SIG-M5 treated with dmso at 0.1 percent for 504 hours (cell line): ENCODE results near the gene CTDNEP1.
A peak's percentile ranks its signal among the peaks of the same experiment; 100 is the strongest.

Source experiments
- DNase-seq: peaks from one replicate; lab custom pipeline; 2025; ENCODE audit not compliant: unreplicated experiment; lab: John Stamatoyannopoulos, UW

The CTDNEP1 gene

DNA sequence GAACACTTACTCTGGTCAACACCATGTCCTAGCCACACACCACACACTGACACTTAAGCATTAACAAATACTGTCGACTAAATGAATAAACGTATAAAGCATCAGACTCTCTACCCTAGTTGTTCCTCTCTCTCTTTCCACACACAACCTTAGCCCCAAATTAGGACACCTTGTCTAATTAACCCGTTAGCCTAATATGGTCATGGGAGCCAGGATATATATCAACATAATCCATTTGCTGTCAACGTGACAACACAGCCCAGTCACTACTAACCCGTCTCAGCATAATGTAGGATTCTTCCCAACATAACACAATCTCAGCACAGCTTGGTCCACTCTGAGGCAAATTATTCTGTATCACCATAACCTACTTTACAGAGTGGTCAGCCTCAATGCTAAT is 19.4 kb downstream of the CTDNEP1 start:
- DNase-seq: no peak

- DNase-seq: no peak
Observed at GRCh38 chr17:7229504-7229903, 22.0 kb downstream of the CTDNEP1 start.

DNA sequence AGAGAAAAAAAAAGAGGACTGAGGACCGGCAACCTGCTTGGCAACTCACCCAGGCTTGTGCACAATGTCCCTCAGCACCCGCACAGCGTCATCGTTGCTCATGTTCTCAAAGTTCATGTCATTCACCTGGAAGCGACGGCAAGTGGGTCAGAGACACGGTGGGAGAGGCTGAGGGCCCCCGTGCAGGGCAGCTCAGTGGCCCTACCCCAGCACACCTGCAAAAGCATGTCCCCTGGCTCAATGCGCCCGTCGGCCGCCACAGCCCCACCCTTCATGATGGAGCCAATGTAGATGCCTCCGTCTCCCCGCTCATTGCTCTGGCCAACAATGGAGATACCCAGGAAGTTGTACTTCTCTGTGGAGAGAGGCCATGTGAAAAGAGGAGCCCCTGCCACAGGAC is 22.6 kb downstream of the CTDNEP1 start:
- DNase-seq: no peak

DNA sequence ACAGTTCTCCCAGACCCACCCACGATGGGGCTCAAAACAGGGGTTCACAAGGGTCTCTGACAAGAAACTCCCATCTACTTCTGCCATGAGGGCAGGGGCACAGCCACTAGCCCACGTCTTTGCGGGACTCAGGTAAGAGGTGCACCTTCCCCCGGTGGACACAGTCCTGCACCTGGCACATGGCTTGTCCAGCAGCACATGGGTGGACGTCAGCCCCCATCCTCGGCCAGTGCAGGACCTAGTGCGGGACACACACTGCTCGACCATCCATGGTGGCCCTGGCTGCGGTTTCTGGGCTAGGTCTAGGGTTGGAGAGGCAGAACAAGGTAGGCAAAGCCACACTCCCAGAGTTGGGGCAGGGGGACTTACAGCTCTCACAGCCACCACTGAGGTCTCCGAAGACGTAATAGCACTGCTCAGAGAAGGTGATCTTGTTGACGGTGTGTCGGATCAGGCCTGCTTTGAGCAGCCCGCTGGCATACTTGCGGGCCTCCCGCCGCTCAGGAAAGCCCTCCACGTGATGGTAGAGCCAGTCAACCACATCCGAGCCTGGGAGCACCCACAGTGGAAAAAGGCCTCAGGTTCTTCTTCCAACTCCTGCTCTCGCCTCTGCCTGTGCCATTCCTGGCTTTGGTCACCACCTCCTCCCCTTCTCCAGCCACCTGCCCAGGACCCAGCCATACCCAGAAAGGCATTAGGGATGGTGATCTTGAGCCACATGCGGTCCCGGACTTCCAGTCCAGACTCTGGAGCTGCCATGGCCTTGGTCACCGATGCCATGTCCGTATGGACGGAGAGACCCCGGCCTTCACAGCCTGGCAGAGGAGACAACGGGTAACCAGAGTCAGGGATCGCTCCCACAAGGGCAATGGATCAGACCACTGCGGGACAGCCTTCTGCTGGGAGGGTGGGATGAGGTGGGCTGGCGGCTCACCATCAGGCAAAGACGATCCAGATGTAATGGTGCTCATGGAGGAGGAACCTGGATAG is 24.5 kb downstream of the CTDNEP1 start:
- DNase-seq: no peak

GRCh38 chr17:7225711-7226331 is 25.7 kb downstream of the CTDNEP1 start:
- no peak for DNase-seq

- no peak for DNase-seq
Observed at GRCh38 chr17:7224661-7225111, 26.8 kb downstream of the CTDNEP1 start.

GRCh38 chr17:7224110-7224509 is 27.4 kb downstream of the CTDNEP1 start:
- no peak for DNase-seq

DNA sequence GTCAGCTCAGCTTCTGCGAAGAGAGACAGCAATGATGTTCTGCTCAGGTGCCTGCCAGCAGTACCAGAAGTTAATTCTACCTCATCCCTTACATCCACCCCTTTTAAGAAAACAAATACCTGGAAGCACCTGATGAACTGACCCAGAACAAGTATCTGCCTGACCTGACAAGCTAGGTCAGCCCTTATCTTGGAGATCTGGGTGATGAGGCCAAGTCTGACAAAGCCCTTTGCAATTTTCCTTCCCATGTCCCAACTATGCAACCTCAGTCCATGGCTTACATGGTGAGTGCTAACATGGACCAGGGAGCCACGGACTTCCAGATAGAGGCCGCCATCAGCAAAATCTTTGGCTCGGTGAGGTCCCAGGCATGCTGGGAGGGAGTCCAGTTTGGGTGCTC is 28.2 kb downstream of the CTDNEP1 start:
- DNase-seq: no peak

DNA sequence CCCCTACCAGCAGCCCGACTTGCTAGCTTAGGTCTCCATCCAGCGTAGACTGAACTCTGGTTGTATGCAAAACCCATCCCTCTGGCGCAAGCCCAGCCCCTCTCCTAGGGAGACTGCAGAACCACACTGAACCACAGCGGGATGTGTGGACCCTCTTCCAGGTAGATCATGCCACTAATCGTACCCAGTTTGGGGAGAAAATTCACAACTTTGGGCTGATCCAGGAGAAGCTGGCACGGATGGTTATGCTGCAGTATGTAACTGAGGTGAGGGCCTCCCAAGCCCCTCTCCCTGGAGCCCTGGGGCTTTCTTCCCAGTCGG is 28.6 kb downstream of the CTDNEP1 start:
- no peak for DNase-seq

GRCh38 chr17:7222093-7222971 is 29.2 kb downstream of the CTDNEP1 start:
- DNase-seq: no peak

GRCh38 chr17:7221278-7222092 is 30.0 kb downstream of the CTDNEP1 start:
- no peak for DNase-seq

DNA sequence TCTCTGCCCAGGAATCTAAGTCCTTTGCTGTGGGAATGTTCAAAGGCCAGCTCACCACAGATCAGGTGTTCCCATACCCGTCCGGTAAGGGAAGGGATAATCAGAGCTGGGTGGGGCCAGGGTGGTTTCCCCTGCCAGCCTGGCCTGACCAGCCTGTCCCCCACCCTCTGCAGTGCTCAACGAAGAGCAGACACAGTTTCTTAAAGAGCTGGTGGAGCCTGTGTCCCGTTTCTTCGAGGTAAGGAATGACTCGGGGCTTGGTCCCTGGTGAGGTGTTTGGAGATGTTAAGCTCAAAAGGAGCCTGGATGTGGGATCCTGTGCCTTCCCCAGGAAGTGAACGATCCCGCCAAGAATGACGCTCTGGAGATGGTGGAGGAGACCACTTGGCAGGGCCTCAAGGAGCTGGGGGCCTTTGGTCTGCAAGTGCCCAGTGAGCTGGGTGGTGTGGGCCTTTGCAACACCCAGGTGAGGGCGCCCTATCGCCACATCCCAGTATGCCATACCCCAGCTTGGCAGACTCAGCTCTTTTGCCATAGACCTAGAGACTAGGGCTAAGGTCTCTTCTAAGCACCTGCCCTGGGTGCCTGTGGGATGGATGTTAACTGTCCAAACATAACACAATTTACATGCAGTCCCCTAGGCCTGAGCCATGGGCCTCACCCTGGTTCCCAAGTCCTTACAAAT is 30.8 kb downstream of the CTDNEP1 start:
- DNase-seq: peak; percentile 42

DNA sequence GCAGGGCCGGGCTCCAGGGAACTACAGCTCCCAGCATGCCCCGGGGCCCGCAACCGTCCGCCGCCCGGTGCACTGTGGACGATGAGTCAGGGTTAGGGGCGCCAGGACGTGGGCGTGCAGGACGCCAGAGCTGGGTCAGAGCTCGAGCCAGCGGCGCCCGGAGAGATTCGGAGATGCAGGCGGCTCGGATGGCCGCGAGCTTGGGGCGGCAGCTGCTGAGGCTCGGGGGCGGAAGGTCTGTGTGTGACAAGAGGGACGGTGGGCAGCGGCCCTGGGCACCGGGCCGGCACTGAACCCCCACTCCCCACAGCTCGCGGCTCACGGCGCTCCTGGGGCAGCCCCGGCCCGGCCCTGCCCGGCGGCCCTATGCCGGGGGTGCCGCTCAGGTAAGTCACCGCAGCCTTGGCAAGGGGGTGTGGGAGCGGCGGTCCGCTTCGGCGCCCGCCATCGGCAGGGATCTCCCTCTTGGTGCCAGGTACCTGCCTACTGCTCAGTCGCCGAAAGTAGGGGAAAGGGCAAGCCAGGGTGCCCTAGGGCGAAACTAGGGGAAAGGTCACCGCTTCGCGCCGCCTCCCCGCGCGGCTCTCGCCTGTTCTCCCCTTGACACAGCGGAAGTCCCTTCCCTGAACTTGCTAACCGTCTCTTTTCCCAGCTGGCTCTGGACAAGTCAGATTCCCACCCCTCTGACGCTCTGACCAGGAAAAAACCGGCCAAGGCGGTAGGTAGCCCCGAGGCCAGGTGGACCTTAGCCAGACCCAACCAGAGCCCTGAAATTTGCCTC is 31.5 kb downstream of the CTDNEP1 start, which contains the start of the genes ACADVL and DLG4:
Gene ACADVL, plus strand, starts transcription at position 127 of the 781 bp plus-strand sequence. Its CDS starts 47 bp downstream, at position 174.
Gene DLG4, minus strand, starts transcription at position 25 of the 781 bp plus-strand sequence.
- peak; percentile 72 for DNase-seq

DNA sequence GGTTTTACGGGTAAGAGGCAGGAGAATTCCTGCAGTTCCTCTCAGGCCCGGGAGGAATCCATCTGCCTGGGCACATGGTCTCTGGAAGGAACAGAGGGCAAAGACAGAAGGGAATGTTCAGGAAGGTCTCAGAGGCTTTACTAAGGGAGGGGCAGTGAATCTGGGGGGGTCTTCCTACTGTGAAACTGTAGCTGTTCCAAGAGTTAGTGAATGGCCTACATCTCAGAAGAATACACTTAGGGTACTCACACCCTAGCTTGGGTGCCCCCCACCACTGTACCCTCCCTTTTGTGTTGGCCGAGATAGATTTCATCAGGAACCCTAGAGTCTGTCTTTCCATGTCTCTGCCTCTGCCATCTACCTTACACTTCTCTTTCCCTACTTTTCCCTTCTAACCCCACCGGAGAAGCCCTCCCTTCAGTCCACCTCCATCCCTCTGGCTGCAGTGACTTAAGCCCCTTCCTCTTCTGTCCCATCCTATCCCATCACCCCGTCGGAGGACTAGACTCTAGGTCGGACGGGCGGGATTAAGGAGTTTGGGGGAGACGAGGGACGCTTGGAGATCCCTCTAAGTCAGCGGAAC is 32.2 kb downstream of the CTDNEP1 start:
- no peak for DNase-seq

- no peak for DNase-seq
Observed at GRCh38 chr17:7218758-7219157, 32.8 kb downstream of the CTDNEP1 start.

DNA sequence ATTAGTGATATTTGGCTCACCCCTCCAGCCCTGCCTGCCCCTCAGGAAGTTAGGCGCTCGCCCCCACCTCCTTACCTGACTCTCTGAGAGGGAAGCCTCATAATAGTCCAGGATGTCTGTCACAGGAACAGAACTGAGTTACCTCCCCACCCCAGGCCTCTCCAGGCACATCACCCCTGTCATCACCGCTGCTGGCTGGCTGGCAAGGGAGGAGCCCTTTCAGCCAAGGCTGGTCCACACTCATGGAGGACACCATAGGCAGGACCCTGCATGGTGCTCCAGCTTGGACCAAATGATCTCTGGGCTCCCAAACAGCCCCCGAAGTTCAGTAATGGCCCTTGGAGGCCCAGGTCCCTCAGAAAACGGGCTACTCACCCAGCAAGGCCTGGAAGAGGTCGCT is 33.4 kb downstream of the CTDNEP1 start:
- no peak for DNase-seq

DNA sequence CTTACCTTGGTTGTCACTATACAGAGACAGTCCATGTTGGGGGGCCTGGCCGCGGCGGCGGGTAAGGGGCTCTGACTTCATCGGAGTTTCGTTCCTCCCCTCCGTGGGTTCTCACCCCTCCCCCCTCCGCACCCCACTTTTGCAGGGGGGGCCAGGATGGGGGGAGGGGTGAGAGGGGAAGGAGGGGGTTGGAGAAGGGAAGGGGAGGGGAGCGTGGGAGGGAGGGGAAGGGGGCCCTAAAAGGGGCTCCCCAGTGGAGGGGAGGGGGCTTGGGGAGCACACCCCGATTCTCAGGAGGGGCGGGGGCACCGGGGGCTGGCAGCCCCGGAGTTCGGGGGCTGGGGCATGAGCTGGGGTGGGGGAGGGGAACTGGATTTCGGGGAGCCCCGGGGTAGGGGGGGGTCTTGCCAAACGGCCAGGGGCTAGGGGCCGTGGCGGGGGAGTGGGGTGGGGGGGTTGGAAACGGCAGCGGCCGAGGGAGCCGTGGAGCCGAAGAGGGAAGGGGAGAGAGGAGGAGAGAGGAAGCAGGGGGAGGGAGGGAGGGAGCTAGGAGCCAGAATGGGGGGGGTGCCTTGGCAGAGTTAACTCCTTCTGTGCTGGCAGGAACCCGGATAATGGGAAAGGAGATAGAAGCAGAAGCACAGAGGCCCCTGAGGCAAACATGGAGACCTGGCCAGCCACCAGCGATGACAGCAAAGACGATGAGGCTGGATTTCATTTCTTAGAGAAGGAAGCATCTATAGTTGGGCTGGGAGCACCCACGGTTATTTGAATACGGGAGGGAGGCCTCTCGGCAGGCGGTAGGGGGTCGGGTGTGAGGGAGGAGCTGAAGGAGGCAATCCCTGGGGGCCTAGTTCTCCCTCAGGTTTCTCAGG is 34.2 kb downstream of the CTDNEP1 start:
- peak; percentile 48 for DNase-seq
